ENCODE results near the gene TLR10. TPM values are rescaled to one million over a fixed set of nuclear protein-coding genes. Genes with fewer than 3 reads are reported as not detected.
A peak's percentile ranks its signal among the peaks of the same experiment; 100 is the strongest.

Gene TLR10, protein sequence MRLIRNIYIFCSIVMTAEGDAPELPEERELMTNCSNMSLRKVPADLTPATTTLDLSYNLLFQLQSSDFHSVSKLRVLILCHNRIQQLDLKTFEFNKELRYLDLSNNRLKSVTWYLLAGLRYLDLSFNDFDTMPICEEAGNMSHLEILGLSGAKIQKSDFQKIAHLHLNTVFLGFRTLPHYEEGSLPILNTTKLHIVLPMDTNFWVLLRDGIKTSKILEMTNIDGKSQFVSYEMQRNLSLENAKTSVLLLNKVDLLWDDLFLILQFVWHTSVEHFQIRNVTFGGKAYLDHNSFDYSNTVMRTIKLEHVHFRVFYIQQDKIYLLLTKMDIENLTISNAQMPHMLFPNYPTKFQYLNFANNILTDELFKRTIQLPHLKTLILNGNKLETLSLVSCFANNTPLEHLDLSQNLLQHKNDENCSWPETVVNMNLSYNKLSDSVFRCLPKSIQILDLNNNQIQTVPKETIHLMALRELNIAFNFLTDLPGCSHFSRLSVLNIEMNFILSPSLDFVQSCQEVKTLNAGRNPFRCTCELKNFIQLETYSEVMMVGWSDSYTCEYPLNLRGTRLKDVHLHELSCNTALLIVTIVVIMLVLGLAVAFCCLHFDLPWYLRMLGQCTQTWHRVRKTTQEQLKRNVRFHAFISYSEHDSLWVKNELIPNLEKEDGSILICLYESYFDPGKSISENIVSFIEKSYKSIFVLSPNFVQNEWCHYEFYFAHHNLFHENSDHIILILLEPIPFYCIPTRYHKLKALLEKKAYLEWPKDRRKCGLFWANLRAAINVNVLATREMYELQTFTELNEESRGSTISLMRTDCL
- total RNA-seq (2016; rRNA removed; fragmentation: Illumina TruSeq; extraction: Trizol) (not detected in 2 replicates), polyA plus RNA-seq (2011; rRNA removed) (not detected in 2 replicates), polyA minus RNA-seq (2011; rRNA and poly(A)+ RNA removed; ENCODE audit: low replicate concordance) (not detected in 2 replicates), Bru-seq, nascent RNA (percentile 19 among the genes with signal in this experiment), BruChase-seq, experiment 1, labeled RNA remaining after a 6-hour chase (percentile 13 among the genes with signal in this experiment), BruChase-seq, experiment 2, labeled RNA remaining after a 2-hour chase (percentile 21 among the genes with signal in this experiment)
- not detected in 2 replicates for total RNA-seq (2016; cell fraction: cytosol; rRNA removed; fragmentation: Illumina TruSeq; extraction: Trizol; ENCODE audit: low read depth)
- not detected in 2 replicates for total RNA-seq (2016; cell fraction: insoluble cytoplasmic fraction; rRNA removed; fragmentation: Illumina TruSeq; extraction: Trizol)
- not detected in 2 replicates for total RNA-seq (2016; cell fraction: membrane; rRNA removed; fragmentation: Illumina TruSeq; extraction: Trizol)
- not detected in 2 replicates for total RNA-seq (2016; cell fraction: nucleus; rRNA removed; fragmentation: Illumina TruSeq; extraction: Trizol)
- polyA plus RNA-seq (2011; cell fraction: cytosol; rRNA removed) = not detected in 2 replicates
- 0.03 TPM in 1 of 2 replicates, not detected in the other for polyA plus RNA-seq (2011; cell fraction: nucleus; rRNA removed)
- not detected in 2 replicates for polyA plus RNA-seq (2012)
- polyA plus RNA-seq (2016; cell fraction: cytosol; fragmentation: Illumina TruSeq; extraction: Trizol; ENCODE audit: low read depth) = not detected in 2 replicates
- not detected in 2 replicates for polyA plus RNA-seq (2016; cell fraction: insoluble cytoplasmic fraction; fragmentation: Illumina TruSeq; extraction: Trizol; ENCODE audit: low read depth)
- polyA plus RNA-seq (2016; cell fraction: membrane; fragmentation: Illumina TruSeq; extraction: Trizol; ENCODE audit: low read depth) = not detected in 2 replicates
- not detected in 2 replicates for polyA plus RNA-seq (2016; cell fraction: nucleus; fragmentation: Illumina TruSeq; extraction: Trizol; ENCODE audit: insufficient read depth, low read depth)
- not detected in 2 replicates for polyA minus RNA-seq (2011; cell fraction: cytosol; rRNA and poly(A)+ RNA removed)
- not detected in 2 replicates for polyA minus RNA-seq (2011; cell fraction: nucleus; rRNA and poly(A)+ RNA removed)
- long read RNA-seq, experiment 1 = 0 reads
- long read RNA-seq, experiment 2 = 0 reads

DNA sequence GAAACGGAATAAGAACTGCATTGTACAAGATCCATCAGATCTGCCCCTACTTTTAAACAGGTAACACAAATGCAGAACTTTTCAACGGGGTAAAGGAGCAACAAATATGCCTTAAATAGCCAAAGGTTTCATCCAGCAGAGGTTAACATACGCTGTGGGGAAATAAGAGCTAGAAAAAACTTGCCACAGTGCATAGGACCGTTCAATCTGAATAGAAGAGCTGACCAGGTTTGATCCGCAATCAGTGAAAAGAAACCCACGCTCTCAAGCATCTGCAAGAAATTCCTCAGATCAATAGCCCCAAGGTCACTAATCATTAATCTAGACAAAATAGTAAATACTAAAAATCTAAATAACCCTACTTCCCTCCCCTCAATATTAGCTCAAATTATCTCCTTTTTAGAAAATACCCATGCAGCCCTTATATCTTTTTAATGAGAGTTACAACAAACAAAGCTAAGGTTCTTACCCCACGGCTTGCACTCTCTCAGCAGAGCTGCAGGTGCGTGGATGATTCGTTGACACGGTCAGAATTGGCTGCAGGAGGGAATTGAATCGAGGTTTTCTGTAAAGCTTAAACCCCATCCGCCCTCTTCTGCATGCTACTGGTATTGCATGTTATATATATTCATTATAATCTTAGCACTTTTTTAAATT, at the start of gene TLR10:
TSS of gene TLR10 (minus strand) at position 539 of the 657 bp plus-strand sequence. CDS start 7,400 bp downstream, outside the sequence.
- peak; percentile 20 for DNase-seq (ENCODE audit: low spot score)
- no peak for FAIRE-seq
- no peak within 1 kb of the TSS for H3K4me2 ChIP-seq (ENCODE audit: low read depth, low read length)
- in situ Hi-C loops (cut with HindIII; ENCODE audit: extremely low pct_ligation_motif_present, low pct_unique_long_range_greater_than_20kb) (no loop called here), intact Hi-C loops (cut with micrococcal nuclease; ENCODE audit: unreplicated experiment) (loop anchor here (1.0 kb wide), 1 partner anchor 23 kb away; no protein-coding TSS in a partner anchor)
- POLR2A ChIA-PET = interaction anchor here (0.6 kb wide), 1 partner anchor 668 kb away, joined by 3 read pairs; no protein-coding TSS in a partner anchor
- no peaks in the 10 kb centered on the region for H3K9me3 ChIP-seq (ENCODE audit: low read length)
- H3K9ac ChIP-seq (ENCODE audit: insufficient read depth, low read depth, low read length) = no peak within 1 kb of the TSS
- H3K4me3 ChIP-seq (replicated peaks in 1 of 3; ENCODE audit: insufficient read depth in 1 of 3, low read depth in 2 of 3, low read length in 3 of 3) = no peak within 1 kb of the TSS
- no peaks in the 10 kb centered on the region for H4K20me1 ChIP-seq (ENCODE audit: insufficient read depth, low read length)
- H2AFZ ChIP-seq (ENCODE audit: low read length) = no peak within 1 kb of the TSS
- H3K79me2 ChIP-seq (ENCODE audit: insufficient read depth, low read length) = no peaks in the 10 kb centered on the region
- peaks cover 7% of the 10 kb centered on the region for H3K4me1 ChIP-seq (ENCODE audit: insufficient read depth, low read length)
- no TSS peak for BruUV-seq (replicated peaks)
- no peaks in the 10 kb centered on the region for H3K36me3 ChIP-seq (replicated peaks in 1 of 2; ENCODE audit: control insufficient read depth in 1 of 2, insufficient read depth in 2 of 2, low read length in 2 of 2)
- peak; percentile 71 for ATAC-seq
- 20% methylated on average over 12 of the region's 12 CpGs for WGBS (ENCODE audit: low lambda C conversion rate)
- 0 out of 5 replicates have a peak, but pooled peaks cover 0 to 8% of the 10 kb centered on the region in 2 experiments for H3K27me3 ChIP-seq (ENCODE audit: control insufficient read depth in 1 of 2, insufficient read depth in 2 of 2, low read length in 2 of 2)
- CTCF ChIA-PET (ENCODE audit: low intra/inter-chr PET ratio, low total read pairs) = interaction anchor here (0.7 to 1.9 kb wide), 4 partner anchors 22 to 603 kb away, joined by 3 to 16 read pairs (median 3); partner anchors contain the start of genes TLR1 and TLR6
- H3K27ac ChIP-seq (ENCODE audit: extremely low read length, insufficient read depth, low read length) = no peak within 1 kb of the TSS
- no peak for TF ChIP-seq ZBTB38 (CRISPR knock-in tag; IDR thresholded peaks at IDR 0.05)
- TF ChIP-seq SMC3 (IDR thresholded peaks at IDR 0.05; ENCODE audit: low read length) = peak; percentile 49; the same call in 1 of the 2 replicates
- TF ChIP-seq, protein P1, sequence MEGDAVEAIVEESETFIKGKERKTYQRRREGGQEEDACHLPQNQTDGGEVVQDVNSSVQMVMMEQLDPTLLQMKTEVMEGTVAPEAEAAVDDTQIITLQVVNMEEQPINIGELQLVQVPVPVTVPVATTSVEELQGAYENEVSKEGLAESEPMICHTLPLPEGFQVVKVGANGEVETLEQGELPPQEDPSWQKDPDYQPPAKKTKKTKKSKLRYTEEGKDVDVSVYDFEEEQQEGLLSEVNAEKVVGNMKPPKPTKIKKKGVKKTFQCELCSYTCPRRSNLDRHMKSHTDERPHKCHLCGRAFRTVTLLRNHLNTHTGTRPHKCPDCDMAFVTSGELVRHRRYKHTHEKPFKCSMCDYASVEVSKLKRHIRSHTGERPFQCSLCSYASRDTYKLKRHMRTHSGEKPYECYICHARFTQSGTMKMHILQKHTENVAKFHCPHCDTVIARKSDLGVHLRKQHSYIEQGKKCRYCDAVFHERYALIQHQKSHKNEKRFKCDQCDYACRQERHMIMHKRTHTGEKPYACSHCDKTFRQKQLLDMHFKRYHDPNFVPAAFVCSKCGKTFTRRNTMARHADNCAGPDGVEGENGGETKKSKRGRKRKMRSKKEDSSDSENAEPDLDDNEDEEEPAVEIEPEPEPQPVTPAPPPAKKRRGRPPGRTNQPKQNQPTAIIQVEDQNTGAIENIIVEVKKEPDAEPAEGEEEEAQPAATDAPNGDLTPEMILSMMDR (CRISPR knock-in tag; IDR thresholded peaks at IDR 0.05) = peak; percentile 54
- no peak for TF ChIP-seq MEF2D (CRISPR knock-in tag; IDR thresholded peaks at IDR 0.05)
- TF ChIP-seq, protein P2, sequence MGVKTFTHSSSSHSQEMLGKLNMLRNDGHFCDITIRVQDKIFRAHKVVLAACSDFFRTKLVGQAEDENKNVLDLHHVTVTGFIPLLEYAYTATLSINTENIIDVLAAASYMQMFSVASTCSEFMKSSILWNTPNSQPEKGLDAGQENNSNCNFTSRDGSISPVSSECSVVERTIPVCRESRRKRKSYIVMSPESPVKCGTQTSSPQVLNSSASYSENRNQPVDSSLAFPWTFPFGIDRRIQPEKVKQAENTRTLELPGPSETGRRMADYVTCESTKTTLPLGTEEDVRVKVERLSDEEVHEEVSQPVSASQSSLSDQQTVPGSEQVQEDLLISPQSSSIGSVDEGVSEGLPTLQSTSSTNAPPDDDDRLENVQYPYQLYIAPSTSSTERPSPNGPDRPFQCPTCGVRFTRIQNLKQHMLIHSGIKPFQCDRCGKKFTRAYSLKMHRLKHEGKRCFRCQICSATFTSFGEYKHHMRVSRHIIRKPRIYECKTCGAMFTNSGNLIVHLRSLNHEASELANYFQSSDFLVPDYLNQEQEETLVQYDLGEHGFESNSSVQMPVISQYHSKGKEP (CRISPR knock-in tag; IDR thresholded peaks at IDR 0.05) = no peak
- TF ChIP-seq STAG1 (CRISPR knock-in tag; IDR thresholded peaks at IDR 0.05) = peak; percentile 56
- TF ChIP-seq, protein P3, sequence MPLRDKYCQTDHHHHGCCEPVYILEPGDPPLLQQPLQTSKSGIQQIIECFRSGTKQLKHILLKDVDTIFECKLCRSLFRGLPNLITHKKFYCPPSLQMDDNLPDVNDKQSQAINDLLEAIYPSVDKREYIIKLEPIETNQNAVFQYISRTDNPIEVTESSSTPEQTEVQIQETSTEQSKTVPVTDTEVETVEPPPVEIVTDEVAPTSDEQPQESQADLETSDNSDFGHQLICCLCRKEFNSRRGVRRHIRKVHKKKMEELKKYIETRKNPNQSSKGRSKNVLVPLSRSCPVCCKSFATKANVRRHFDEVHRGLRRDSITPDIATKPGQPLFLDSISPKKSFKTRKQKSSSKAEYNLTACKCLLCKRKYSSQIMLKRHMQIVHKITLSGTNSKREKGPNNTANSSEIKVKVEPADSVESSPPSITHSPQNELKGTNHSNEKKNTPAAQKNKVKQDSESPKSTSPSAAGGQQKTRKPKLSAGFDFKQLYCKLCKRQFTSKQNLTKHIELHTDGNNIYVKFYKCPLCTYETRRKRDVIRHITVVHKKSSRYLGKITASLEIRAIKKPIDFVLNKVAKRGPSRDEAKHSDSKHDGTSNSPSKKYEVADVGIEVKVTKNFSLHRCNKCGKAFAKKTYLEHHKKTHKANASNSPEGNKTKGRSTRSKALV (CRISPR knock-in tag; IDR thresholded peaks at IDR 0.05) = no peak
- TF ChIP-seq SAP130 (CRISPR knock-in tag; IDR thresholded peaks at IDR 0.05; ENCODE audit: low read depth) = no peak
